Epithelial cell of esophagus (primary cell): ENCODE data around the gene SLC2A4RG.

Source experiments
- DNase-seq: peaks from one replicate; pipeline ENCODE4 v3.0.0; 2010; ENCODE audit warnings: low read depth
- H3K4me3 ChIP-seq: 2 replicates; pipeline ENCODE4 v1.5.1; 2011; ENCODE audit warnings: mild to moderate bottlenecking, low read length, control low read depth
- CTCF ChIP-seq: IDR thresholded peaks from 2 replicates; pipeline ENCODE4 v1.5.1; 2011; ENCODE audit warnings: low read depth, mild to moderate bottlenecking, low read length, control low read depth, inconsistent platforms; ENCODE audit not compliant: insufficient read depth; ENCODE audit errors: missing control alignments

Gene SLC2A4RG

GRCh38 chr20:63748934-63749270 is 9.3 kb downstream of the SLC2A4RG start:
- TF ChIP-seq CTCF, result no peak
- no peak overlapping the region for H3K4me3 ChIP-seq
- DNase-seq, result no peak

GRCh38 chr20:63749597-63750508 is 10.3 kb downstream of the SLC2A4RG start:
- DNase-seq, result no peak

GRCh38 chr20:63750807-63751470 is 11.4 kb downstream of the SLC2A4RG start:
- no peak for TF ChIP-seq CTCF
- no peak overlapping the region for H3K4me3 ChIP-seq
- no peak for DNase-seq

More at GRCh38 chr20:63749597-63750508, 10.3 kb downstream of the SLC2A4RG start:
- H3K4me3 ChIP-seq, result no peak overlapping the region
- TF ChIP-seq CTCF, result no peak

- no peak for TF ChIP-seq CTCF
- no peak overlapping the region for H3K4me3 ChIP-seq
These were observed 12.1 kb downstream of the SLC2A4RG start for GRCh38 chr20:63751471-63752271.

GRCh38 chr20:63752411-63753101 is 13.0 kb downstream of the SLC2A4RG start:
- no peak for DNase-seq
- TF ChIP-seq CTCF, result no peak
- no peak overlapping the region for H3K4me3 ChIP-seq

More at GRCh38 chr20:63751471-63752271, 12.1 kb downstream of the SLC2A4RG start:
- no peak for DNase-seq

GRCh38 chr20:63753381-63753780 is 13.8 kb downstream of the SLC2A4RG start:
- DNase-seq, result no peak
- H3K4me3 ChIP-seq, result no peak overlapping the region
- TF ChIP-seq CTCF, result no peak
